Neutrophil (primary cell): ENCODE measurements around the gene TRABD2B.

Source experiments
- H3K27ac ChIP-seq: fragments of 200-600 bp; sonication (generic); 2 replicates; pipeline ENCODE4 v1.5.1; 2016; ENCODE audit warnings: mild to moderate bottlenecking, moderate library complexity
- H3K27me3 ChIP-seq: fragments of 200-600 bp; sonication (generic); 2 replicates; pipeline ENCODE4 v1.6.0; 2016; ENCODE audit warnings: mild to moderate bottlenecking
- H3K36me3 ChIP-seq: fragments of 200-600 bp; sonication (generic); 2 replicates; pipeline ENCODE4 v1.5.1; 2017
- H3K4me1 ChIP-seq, 2 experiments: fragments of 200-600 bp in 1 of 2; sonication (generic) in 1 of 2; 1 replicate in 1 of 2; 2 replicates in 1 of 2; pipeline versions ENCODE4 v1.5.1 to v1.6.1; 2013 to 2016; ENCODE audit warnings: low read depth in 1 of 2, low read length in 1 of 2, mild to moderate bottlenecking in 1 of 2, moderate library complexity in 1 of 2; ENCODE audit not compliant: control insufficient read depth in 1 of 2, insufficient read depth in 1 of 2
- H3K4me3 ChIP-seq, 2 experiments: fragments of 200-600 bp in 1 of 2; sonication (generic) in 1 of 2; 1 replicate in 1 of 2; 2 replicates in 1 of 2; pipeline ENCODE4 v1.5.1; 2013 to 2016; ENCODE audit warnings: low read depth in 1 of 2, low read length in 1 of 2, mild to moderate bottlenecking in 1 of 2, moderate library complexity in 1 of 2
- H3K9me3 ChIP-seq: fragments of 200-600 bp; sonication (generic); 2 replicates; pipeline ENCODE4 v1.5.1; 2016
- TF ChIP-seq, protein P1 (sequence below): fragments of 200-600 bp; sonication (generic); IDR thresholded peaks from 2 replicates; pipeline ENCODE4 v1.5.1; 2016; ENCODE audit warnings: antibody characterized with exemption

Gene TRABD2B

DNA sequence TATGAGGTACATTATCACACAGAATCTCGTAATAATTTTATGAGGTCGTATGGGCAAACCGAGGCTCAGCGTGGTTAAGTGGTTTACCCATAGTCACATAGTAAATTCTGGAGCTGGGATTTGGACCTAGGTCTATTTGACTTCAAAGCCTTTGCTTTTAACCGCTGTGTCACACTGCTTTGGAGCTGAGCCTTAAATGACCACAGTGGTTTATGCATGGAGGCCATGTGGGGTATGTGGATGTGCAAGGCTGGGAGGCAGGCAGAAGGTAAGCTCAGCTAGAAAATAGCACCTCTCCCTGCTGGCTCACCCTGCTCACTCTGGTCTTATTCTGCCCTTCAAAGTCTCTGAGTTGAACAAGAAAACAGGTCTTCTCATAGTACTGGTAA, 269.5 kb downstream of the TRABD2B start:
- no peak overlapping the region for H3K4me3 ChIP-seq
- peaks cover 93% of the 10 kb centered on the region for H3K27me3 ChIP-seq
- H3K27ac ChIP-seq, result no peak overlapping the region
- no peaks in the 10 kb centered on the region for H3K36me3 ChIP-seq
- TF ChIP-seq, protein P1, sequence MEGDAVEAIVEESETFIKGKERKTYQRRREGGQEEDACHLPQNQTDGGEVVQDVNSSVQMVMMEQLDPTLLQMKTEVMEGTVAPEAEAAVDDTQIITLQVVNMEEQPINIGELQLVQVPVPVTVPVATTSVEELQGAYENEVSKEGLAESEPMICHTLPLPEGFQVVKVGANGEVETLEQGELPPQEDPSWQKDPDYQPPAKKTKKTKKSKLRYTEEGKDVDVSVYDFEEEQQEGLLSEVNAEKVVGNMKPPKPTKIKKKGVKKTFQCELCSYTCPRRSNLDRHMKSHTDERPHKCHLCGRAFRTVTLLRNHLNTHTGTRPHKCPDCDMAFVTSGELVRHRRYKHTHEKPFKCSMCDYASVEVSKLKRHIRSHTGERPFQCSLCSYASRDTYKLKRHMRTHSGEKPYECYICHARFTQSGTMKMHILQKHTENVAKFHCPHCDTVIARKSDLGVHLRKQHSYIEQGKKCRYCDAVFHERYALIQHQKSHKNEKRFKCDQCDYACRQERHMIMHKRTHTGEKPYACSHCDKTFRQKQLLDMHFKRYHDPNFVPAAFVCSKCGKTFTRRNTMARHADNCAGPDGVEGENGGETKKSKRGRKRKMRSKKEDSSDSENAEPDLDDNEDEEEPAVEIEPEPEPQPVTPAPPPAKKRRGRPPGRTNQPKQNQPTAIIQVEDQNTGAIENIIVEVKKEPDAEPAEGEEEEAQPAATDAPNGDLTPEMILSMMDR, result no peak
- H3K4me1 ChIP-seq, result no peaks in the 10 kb centered on the region
- H3K9me3 ChIP-seq, result no peaks in the 10 kb centered on the region

DNA sequence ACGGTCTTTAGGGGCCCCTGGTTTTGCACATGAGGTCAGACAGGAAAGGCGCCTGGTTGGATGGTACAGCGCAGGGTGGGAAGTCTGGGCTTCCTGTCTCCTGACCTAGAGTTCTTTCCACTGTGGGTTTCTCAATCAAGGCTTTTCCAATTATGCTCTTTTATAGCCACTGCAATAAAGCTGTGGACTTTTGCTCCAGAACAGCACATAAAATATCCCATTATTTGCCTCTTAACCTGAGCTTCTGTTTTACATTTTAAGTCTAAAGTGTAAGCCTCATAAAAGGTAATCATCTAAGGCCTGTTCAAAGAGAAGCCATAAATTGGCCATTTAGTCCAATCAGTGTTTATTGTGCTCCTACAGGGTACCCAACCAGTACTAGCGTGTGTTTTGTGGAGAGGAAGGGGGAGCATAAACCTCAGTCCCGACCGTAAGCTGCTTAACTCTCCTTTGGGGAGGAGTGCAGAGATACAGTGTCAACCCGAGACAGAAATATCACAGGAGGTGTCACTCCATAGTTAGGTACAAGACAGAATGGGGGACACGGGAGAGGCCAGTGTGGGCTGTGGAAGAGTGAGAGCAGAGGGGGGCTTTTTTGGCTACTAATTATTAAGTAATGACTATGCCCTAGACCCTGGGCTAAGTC, 270.0 kb downstream of the TRABD2B start:
- Histone ChIP-seq H3K27me3 (peaks cover 93% of the 10 kb centered on the region), H3K9me3 (no peaks in the 10 kb centered on the region), H3K36me3 (no peaks in the 10 kb centered on the region), H3K27ac (no peak overlapping the region), H3K4me3 (no peak overlapping the region), H3K4me1 (no peaks in the 10 kb centered on the region)
- TF ChIP-seq, protein P1, result no peak

DNA sequence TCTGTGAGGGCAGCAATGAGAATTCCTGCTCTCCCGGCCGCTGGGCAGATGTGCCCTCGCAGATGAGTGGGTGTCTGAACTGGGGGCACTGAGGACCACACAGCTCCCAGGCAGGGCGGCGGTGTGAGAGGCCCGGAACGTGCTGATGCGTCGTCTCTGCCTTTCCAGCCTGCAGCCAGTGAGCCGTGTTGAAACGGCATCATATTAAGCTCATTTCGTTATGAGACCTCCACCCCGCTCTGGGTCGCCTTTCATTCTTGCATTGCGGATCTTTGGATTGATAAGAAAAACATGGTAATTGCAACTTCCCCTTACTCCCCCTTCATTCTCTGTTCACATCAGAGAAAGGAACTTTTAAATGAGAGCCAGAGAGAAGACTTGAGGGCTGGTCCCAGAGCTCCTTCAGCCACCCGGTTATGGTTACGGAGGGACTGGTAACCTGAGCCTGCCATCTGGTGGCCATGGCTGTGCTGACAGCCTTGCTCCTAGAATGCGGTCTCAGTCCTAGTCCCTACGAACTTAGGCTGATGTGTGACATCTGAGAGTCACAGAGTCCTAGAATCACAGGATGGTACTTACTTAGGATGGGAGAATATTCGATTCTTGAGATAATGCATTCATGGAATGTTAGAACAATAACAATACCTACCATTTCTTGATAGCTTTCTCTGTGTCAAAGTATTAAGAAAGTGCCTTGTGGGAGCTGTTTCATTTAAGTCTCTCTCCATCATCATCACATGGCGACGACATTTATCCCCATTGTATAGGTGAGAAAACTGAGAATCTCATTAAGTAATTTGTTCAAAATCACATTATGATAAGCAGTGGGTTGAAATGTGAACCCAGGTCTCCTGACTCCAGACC, 271.0 kb downstream of the TRABD2B start:
- Histone ChIP-seq H3K36me3 (no peaks in the 10 kb centered on the region), H3K9me3 (no peaks in the 10 kb centered on the region), H3K27ac (no peak overlapping the region), H3K27me3 (peaks cover 89% of the 10 kb centered on the region), H3K4me1 (no peaks in the 10 kb centered on the region), H3K4me3 (no peak overlapping the region)
- TF ChIP-seq, protein P1, result no peak

DNA sequence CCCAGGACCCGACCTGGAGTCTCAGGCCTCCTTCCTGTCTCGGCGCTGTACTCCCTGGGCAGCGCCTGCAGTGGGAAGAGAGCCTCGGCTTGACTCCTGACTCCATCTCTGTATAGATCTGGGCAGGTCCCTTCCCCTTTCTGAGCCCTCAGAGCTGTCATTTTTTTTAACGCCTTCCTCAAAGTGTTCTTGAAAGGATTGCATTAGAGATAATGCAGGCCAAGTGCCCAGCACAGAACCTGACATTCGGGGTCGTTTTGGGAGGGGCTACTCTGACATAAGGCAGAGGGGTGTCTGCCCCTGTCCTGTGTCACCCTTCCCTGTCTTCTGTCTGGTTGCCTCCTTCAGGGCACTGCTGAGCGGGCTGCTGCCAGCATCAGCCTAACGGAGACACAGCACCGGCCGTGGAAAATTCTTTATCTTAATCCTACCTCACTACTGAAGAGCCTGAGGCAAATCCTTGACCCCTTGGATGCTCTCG, 271.6 kb downstream of the TRABD2B start:
- H3K27me3 ChIP-seq, result peaks cover 89% of the 10 kb centered on the region
- no peaks in the 10 kb centered on the region for H3K36me3 ChIP-seq

DNA sequence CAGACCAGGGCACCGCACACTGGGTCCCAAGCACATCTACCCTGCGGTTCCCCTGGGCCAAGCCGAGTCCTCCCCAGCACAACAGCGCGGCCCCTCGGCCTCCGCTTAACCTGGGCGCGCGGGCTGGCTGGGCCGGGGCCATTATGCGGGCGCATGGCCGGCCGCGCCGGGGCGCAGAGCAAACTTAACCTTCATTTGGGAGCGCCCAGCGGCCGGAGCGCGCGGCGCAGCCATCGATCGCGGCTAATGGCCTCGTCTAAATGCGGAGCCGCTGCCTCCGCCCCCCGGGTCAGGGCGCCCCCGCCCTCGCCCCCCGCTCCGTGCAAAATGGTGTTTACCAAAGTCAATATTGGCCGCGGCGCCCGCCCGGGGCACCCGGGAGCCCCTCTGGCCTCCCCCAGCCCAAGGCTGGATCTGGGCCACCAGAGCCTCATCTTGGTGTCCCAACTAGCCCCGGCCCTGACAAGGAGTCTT, 272.1 kb downstream of the TRABD2B start:
- no peak overlapping the region for H3K4me3 ChIP-seq
- no peaks in the 10 kb centered on the region for H3K9me3 ChIP-seq
- H3K27me3 ChIP-seq, result peaks cover 93% of the 10 kb centered on the region
- TF ChIP-seq, protein P1, result no peak
- H3K27ac ChIP-seq, result no peak overlapping the region
- H3K4me1 ChIP-seq, result no peaks in the 10 kb centered on the region
- no peaks in the 10 kb centered on the region for H3K36me3 ChIP-seq

More for the DNA sequence above, 271.6 kb downstream of the TRABD2B start:
- H3K4me1 ChIP-seq, result no peaks in the 10 kb centered on the region
- no peak overlapping the region for H3K4me3 ChIP-seq
- no peak overlapping the region for H3K27ac ChIP-seq
- TF ChIP-seq, protein P1, result no peak
- H3K9me3 ChIP-seq, result no peaks in the 10 kb centered on the region
